GM12878 (cell line): ENCODE results near the gene PLCB2. TPM values are rescaled to one million over a fixed set of nuclear protein-coding genes. Genes with fewer than 3 reads are reported as not detected.

ENCODE experiments used
- ATAC-seq: fragments of 200-7000 bp; cut with Tn5 transposase; 3 replicates; pipeline ENCODE4 v1.9.1; 2020; ENCODE audit warnings: mild to moderate bottlenecking, moderate library complexity
- BruUV-seq: library from RNA; stranded (reverse); fragments of 400-500 nt; replicated peaks from 2 replicates; lab custom pipeline; 2021; lab: Mats Ljungman, UMichigan
- CTCF ChIA-PET: fragments of 300-600 bp; sonication (Branson Sonifier 250); formaldehyde crosslinking; extraction: SDS; loops from one replicate; lab custom pipeline; 2021; ENCODE audit warnings: inconsistent platforms; lab: Yijun Ruan, JAX
- POLR2A ChIA-PET: fragments of 350-600 bp; formaldehyde crosslinking; extraction: SDS; loops from one replicate; lab custom pipeline; 2021; ENCODE audit warnings: inconsistent platforms; lab: Charles Lee
- RAD21 ChIA-PET: fragments of 300-600 bp; sonication (Branson Sonifier 250); formaldehyde crosslinking; loops from one replicate; lab custom pipeline; 2023; ENCODE audit warnings: antibody characterized with exemption; ENCODE audit not compliant: unreplicated experiment; lab: Charles Lee
- SMC1A ChIA-PET: fragments of 300-600 bp; sonication (Branson Sonifier 250); formaldehyde crosslinking; loops from one replicate; lab custom pipeline; 2023; ENCODE audit not compliant: unreplicated experiment, uncharacterized antibody; lab: Charles Lee
- DNase-seq: peaks from one replicate; pipeline ENCODE4 v3.0.0-alpha.2; 2011; ENCODE audit warnings: low read depth, low spot score
- FAIRE-seq: peaks from 3 replicates; lab custom pipeline; 2011; peaks lifted over from hg19 to GRCh38; lab: Jason Lieb, UNC
- H2AFZ ChIP-seq: 2 replicates; pipeline ENCODE4 v1.6.0; 2011; ENCODE audit warnings: low read depth, low read length, control low read depth; ENCODE audit not compliant: control insufficient read depth
- H3K27ac ChIP-seq: 2 replicates; pipeline ENCODE4 v1.5.1; 2011; ENCODE audit warnings: control low read depth; ENCODE audit not compliant: control insufficient read depth, insufficient read depth
- H3K27me3 ChIP-seq, 2 experiments: replicated peaks in 1 of 2; 2 replicates each; pipeline versions ENCODE4 v1.6.0 to v1.6.1; 2011; ENCODE audit warnings: low read length in 1 of 2; ENCODE audit not compliant: control insufficient read depth in 2 of 2, insufficient read depth in 2 of 2
- H3K36me3 ChIP-seq, 2 experiments: 2 replicates each; pipeline ENCODE4 v1.5.1; 2011; ENCODE audit warnings: low read length in 1 of 2; ENCODE audit not compliant: control insufficient read depth in 2 of 2, insufficient read depth in 2 of 2
- H3K4me1 ChIP-seq: 2 replicates; pipeline ENCODE4 v1.6.1; 2011; ENCODE audit warnings: mild to moderate bottlenecking, low read length, moderate library complexity, mixed read lengths; ENCODE audit not compliant: control insufficient read depth, insufficient read depth
- H3K4me2 ChIP-seq: 2 replicates; pipeline ENCODE4 v1.6.0; 2011; ENCODE audit warnings: control low read depth; ENCODE audit not compliant: control insufficient read depth, insufficient read depth
- H3K4me3 ChIP-seq: fragments of 200-600 bp; sonication (generic); 2 replicates; pipeline ENCODE4 v1.5.1; 2016
- H3K79me2 ChIP-seq: 2 replicates; pipeline ENCODE4 v1.6.0; 2011; ENCODE audit warnings: low read length; ENCODE audit not compliant: control insufficient read depth, insufficient read depth
- H3K9ac ChIP-seq: 2 replicates; pipeline ENCODE4 v1.8.0; 2011; ENCODE audit warnings: low read length, control low read depth, mixed read lengths; ENCODE audit not compliant: control insufficient read depth, insufficient read depth
- H3K9me3 ChIP-seq: replicated peaks from 3 replicates; pipeline ENCODE4 v1.5.1; 2011; ENCODE audit warnings: mild to moderate bottlenecking, low read length; ENCODE audit not compliant: control insufficient read depth, insufficient read depth
- H4K20me1 ChIP-seq: 2 replicates; pipeline ENCODE4 v1.6.0; 2011; ENCODE audit not compliant: control insufficient read depth, insufficient read depth
- BHLHE40 ChIP-seq, 2 experiments: fragments of 450-650 bp in 1 of 2; IDR thresholded peaks; 2 replicates each; pipeline ENCODE4 v1.6.1; 2011 to 2017; ENCODE audit warnings: low read depth in 2 of 2, borderline replicate concordance in 1 of 2, improper control_type of control experiment in 1 of 2, low read length in 1 of 2, mild to moderate bottlenecking in 1 of 2
- CBX3 ChIP-seq: fragments of 200-600 bp; sonication (generic); IDR thresholded peaks from 2 replicates; pipeline ENCODE4 v1.6.1; 2016; ENCODE audit warnings: low read depth, borderline replicate concordance
- CEBPB ChIP-seq, 2 experiments: fragments of 150-350 bp in 1 of 2; IDR thresholded peaks; 2 replicates each; pipeline ENCODE4 v1.6.1; 2012 to 2014; ENCODE audit warnings: low read depth in 2 of 2, low read length in 2 of 2, borderline replicate concordance in 1 of 2, inconsistent platforms in 1 of 2
- FOXM1 ChIP-seq: IDR thresholded peaks from 2 replicates; pipeline ENCODE4 v1.6.1; 2012; ENCODE audit warnings: low read depth, mild to moderate bottlenecking, inconsistent platforms, low read length, moderate library complexity
- IKZF1 ChIP-seq: fragments of 450-650 bp; conservative IDR thresholded peaks from 2 replicates; pipeline ENCODE4 v1.6.1; 2017; ENCODE audit warnings: antibody characterized with exemption, mild to moderate bottlenecking
- IKZF2 ChIP-seq, 2 experiments: fragments of 450-650 bp; IDR thresholded peaks; 2 replicates each; pipeline ENCODE4 v1.6.1; 2017; ENCODE audit warnings: mild to moderate bottlenecking in 2 of 2, moderate library complexity in 2 of 2
- IRF4 ChIP-seq: IDR thresholded peaks from 2 replicates; pipeline ENCODE4 v1.6.1; 2011; ENCODE audit warnings: low read depth, low read length
- JUNB ChIP-seq: IDR thresholded peaks from 2 replicates; pipeline ENCODE4 v1.6.1; 2016; ENCODE audit warnings: antibody characterized with exemption, mild to moderate bottlenecking
- KLF5 ChIP-seq: fragments of 450-650 bp; IDR thresholded peaks from 2 replicates; pipeline ENCODE4 v1.6.1; 2014; ENCODE audit warnings: mild to moderate bottlenecking; ENCODE audit not compliant: partially characterized antibody
- MEF2A ChIP-seq: IDR thresholded peaks from 2 replicates; pipeline ENCODE4 v1.6.1; 2011; ENCODE audit warnings: low read depth, mild to moderate bottlenecking, low read length, moderate library complexity; ENCODE audit not compliant: insufficient read depth
- MTA2 ChIP-seq: fragments of 450-650 bp; IDR thresholded peaks from 2 replicates; pipeline ENCODE4 v1.6.1; 2016; ENCODE audit warnings: low read depth, mild to moderate bottlenecking, moderate library complexity
- MTA3 ChIP-seq: IDR thresholded peaks from 2 replicates; pipeline ENCODE4 v1.6.1; 2012; ENCODE audit warnings: low read length, inconsistent platforms, borderline replicate concordance
- POLR2A ChIP-seq: IDR thresholded peaks from 2 replicates; pipeline ENCODE4 v1.6.1; 2011; ENCODE audit warnings: low read depth, mild to moderate bottlenecking, low read length
- POU2F2 ChIP-seq: IDR thresholded peaks from 3 replicates; pipeline ENCODE4 v1.6.1; 2011; ENCODE audit warnings: low read depth, mild to moderate bottlenecking, low read length, borderline replicate concordance
- RB1 ChIP-seq: fragments of 450-650 bp; formaldehyde crosslinking; IDR thresholded peaks from 2 replicates; pipeline ENCODE4 v1.6.1; 2017; ENCODE audit warnings: mild to moderate bottlenecking, borderline replicate concordance
- SIN3A ChIP-seq: IDR thresholded peaks from 2 replicates; pipeline ENCODE4 v1.6.1; 2012; ENCODE audit warnings: low read depth, low read length, improper control_type of control experiment
- SMAD1 ChIP-seq: fragments of 450-650 bp; IDR thresholded peaks from 2 replicates; pipeline ENCODE4 v1.6.1; 2018; ENCODE audit warnings: mild to moderate bottlenecking, low read depth; ENCODE audit not compliant: partially characterized antibody
- SP1 ChIP-seq: IDR thresholded peaks from one replicate; pipeline ENCODE4 v1.6.1; 2011; ENCODE audit warnings: low read depth, low read length
- YBX1 ChIP-seq: fragments of 450-650 bp; IDR thresholded peaks from 2 replicates; pipeline ENCODE4 v1.6.1; 2016; ENCODE audit warnings: antibody characterized with exemption
- ZNF622 ChIP-seq: fragments of 450-650 bp; IDR thresholded peaks from 2 replicates; pipeline ENCODE4 v1.6.1; 2017; ENCODE audit warnings: mild to moderate bottlenecking, inconsistent platforms
- WGBS: methylation state at CpG from one replicate; pipeline ENCODE4 v1.1.6; 2016; ENCODE audit warnings: low lambda C conversion rate; ENCODE audit not compliant: insufficient replicate concordance, insufficient coverage; ENCODE audit errors: missing lambda C conversion rate; 5-methylcytosine and 5-hydroxymethylcytosine counted together
- in situ Hi-C: fragments of 300-500 bp; cut with MboI; formaldehyde crosslinking; loops from 9 replicates; pipeline ENCODE4 v1.14.3; 2018; ENCODE audit warnings: mixed read lengths
- intact Hi-C: fragments of 100-400 bp; cut with micrococcal nuclease; formaldehyde crosslinking; loops from one replicate; pipeline ENCODE4 v1.14.2; 2022; ENCODE audit not compliant: unreplicated experiment
- polyA plus RNA-seq, 11 experiments: library from polyadenylated mRNA; depleted of rRNA in 4 of 11; unstranded in 6 of 11; stranded (reverse) in 5 of 11; fragments of >200 nt; fragmentation: Nextera tagmentation in 4 of 11; fragmentation: Illumina TruSeq in 1 of 11; extraction: Ambion mirVana in 4 of 11; extraction: Trizol in 1 of 11; gene quantifications; 1 replicate in 1 of 11; 2 replicates in 10 of 11; pipeline versions ENCODE4 v1.2.1 to v1.2.3, GENCODE V29; 2011 to 2016; ENCODE audit warnings: inconsistent platforms in 2 of 11, missing spikeins in 2 of 11, low read depth in 1 of 11
- total RNA-seq, 4 experiments: library from RNA; depleted of rRNA in 3 of 4; stranded (reverse); fragments of >200 nt in 3 of 4; fragmentation: Illumina TruSeq in 1 of 4; extraction: Trizol in 1 of 4; gene quantifications; 2 replicates each; pipeline versions ENCODE4 v1.2.1 to v1.2.3, GENCODE V29; 2013 to 2021
- TF ChIP-seq, protein P1 (sequence below), 3 experiments: IDR thresholded peaks in 2 of 3; conservative IDR thresholded peaks in 1 of 3; 2 replicates each; pipeline ENCODE4 v1.5.1; 2011; ENCODE audit warnings: low read depth in 3 of 3, low read length in 3 of 3, mild to moderate bottlenecking in 3 of 3, control low read depth in 2 of 3, moderate library complexity in 2 of 3, inconsistent platforms in 1 of 3, mixed read lengths in 1 of 3; ENCODE audit not compliant: control insufficient read depth in 2 of 3, insufficient read depth in 1 of 3; ENCODE audit errors: extremely low read depth in 1 of 3
- TF ChIP-seq, protein P2 (sequence below): IDR thresholded peaks from 2 replicates; pipeline ENCODE4 v1.6.1; 2011; ENCODE audit warnings: low read depth, mild to moderate bottlenecking, low read length, moderate library complexity, borderline replicate concordance; ENCODE audit errors: extremely low read depth

The PLCB2 gene
- total and polyA plus RNA-seq, 10 of the 15 experiments (the other 5 are each of a cell fraction or from before 2014, with no cell fraction given), result 1.2 to 39.4 (median 10.7) TPM

DNA sequence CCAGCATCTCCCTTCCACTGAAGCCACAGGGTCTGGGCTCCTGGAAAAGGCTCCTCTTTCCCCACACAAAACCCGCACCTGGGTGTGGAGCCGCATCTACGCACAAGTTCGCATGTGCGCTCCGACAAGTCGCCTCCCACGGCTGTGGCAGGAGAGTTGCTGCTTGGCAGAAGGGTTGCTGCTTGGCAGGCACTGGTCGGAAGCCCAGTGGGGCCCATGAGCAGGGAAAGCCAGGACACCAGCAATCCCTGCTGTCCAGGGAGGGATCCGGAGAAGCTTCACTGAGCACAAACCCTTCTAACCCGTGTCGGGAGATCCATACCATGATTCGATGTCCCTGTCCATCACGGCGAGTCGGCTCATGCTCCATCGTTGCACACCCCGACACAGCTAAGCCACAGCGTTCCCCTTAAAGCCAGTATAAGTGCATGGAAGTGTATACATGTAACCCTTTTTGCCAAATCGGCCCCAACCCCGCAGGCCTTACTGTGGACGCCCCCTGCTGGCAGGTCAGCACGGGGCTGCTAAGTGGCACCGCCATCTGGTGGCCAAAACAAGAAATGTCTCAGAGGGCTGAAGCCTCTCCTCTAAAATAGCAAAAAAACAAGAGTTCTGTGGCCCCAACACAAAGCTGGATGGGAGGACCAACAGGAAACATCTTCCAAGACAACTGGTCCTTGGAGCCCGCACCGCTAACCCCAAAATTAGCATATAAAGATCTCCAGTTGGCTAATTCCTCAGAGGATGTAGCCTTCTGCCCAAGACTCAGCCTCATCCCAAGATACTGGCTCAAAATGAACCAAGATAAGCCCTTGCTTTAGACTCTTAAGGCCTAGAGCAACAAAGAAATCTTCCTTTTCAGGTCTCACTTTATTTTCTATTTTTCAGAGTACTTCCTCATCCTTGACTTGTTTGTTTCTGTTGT, 33.1 kb downstream of the PLCB2 start:
- FAIRE-seq (peak; percentile 95), DNase-seq (peak; percentile 19), ATAC-seq (peak; percentile 78)
- in situ Hi-C loops, result loop anchor here (5.0 to 10.0 kb wide), 5 partner anchors 38 to 490 kb away; partner anchors contain the start of gene FSIP1
- 0 out of 4 replicates have a peak, but pooled peaks cover 0 to 2% of the 10 kb centered on the region in 2 experiments for H3K27me3 ChIP-seq
- H3K4me2 ChIP-seq, result no peak overlapping the region
- ChIA-PET CTCF (interaction anchor here (0.5 to 11.7 kb wide), 64 partner anchors 9 to 492 kb away, joined by 3 to 296 read pairs (median 4); partner anchors contain the start of genes BUB1B, CCDC9B, FSIP1 and INAFM2), POLR2A (interaction anchor here (0.7 to 1.5 kb wide), 3 partner anchors 91 to 227 kb away, joined by 3 read pairs; no protein-coding TSS in a partner anchor), RAD21 (interaction anchor here (0.6 to 4.5 kb wide), 20 partner anchors 17 to 487 kb away, joined by 3 to 79 read pairs (median 4); partner anchors contain the start of genes PAK6, PLCB2 and SRP14), SMC1A (interaction anchor here (0.6 to 6.4 kb wide), 29 partner anchors 9 to 487 kb away, joined by 3 to 98 read pairs (median 4); partner anchors contain the start of genes PLCB2 and SRP14)
- BruUV-seq, result no TSS peak
- H3K36me3 ChIP-seq, result no peaks in the 10 kb centered on the region
- WGBS, result 47% methylated on average over 26 of the region's 26 CpGs
- no peak overlapping the region for H2AFZ ChIP-seq
- H3K27ac ChIP-seq, result no peak overlapping the region
- H3K9me3 ChIP-seq, result no peaks in the 10 kb centered on the region
- no peak overlapping the region for H3K4me3 ChIP-seq
- no peaks in the 10 kb centered on the region for H3K79me2 ChIP-seq
- intact Hi-C loops, result loop anchor here (1.0 to 10.0 kb wide), 6 partner anchors 57 to 488 kb away; partner anchors contain the start of gene BMF
- no peak overlapping the region for H3K9ac ChIP-seq
- peaks cover 6% of the 10 kb centered on the region for H3K4me1 ChIP-seq
- no peaks in the 10 kb centered on the region for H4K20me1 ChIP-seq
- no peak for TF ChIP-seq ZNF622
- TF ChIP-seq MTA2, result no peak
- no peak for TF ChIP-seq KLF5
- TF ChIP-seq JUNB, result no peak
- no peak for TF ChIP-seq SMAD1
- peak; percentile 63 for TF ChIP-seq SP1
- TF ChIP-seq, protein P1, sequence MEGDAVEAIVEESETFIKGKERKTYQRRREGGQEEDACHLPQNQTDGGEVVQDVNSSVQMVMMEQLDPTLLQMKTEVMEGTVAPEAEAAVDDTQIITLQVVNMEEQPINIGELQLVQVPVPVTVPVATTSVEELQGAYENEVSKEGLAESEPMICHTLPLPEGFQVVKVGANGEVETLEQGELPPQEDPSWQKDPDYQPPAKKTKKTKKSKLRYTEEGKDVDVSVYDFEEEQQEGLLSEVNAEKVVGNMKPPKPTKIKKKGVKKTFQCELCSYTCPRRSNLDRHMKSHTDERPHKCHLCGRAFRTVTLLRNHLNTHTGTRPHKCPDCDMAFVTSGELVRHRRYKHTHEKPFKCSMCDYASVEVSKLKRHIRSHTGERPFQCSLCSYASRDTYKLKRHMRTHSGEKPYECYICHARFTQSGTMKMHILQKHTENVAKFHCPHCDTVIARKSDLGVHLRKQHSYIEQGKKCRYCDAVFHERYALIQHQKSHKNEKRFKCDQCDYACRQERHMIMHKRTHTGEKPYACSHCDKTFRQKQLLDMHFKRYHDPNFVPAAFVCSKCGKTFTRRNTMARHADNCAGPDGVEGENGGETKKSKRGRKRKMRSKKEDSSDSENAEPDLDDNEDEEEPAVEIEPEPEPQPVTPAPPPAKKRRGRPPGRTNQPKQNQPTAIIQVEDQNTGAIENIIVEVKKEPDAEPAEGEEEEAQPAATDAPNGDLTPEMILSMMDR (IDR thresholded peaks at IDR 0.05 in 2 of 3, conservative IDR thresholded peaks at IDR 0.05 in 1 of 3; ENCODE audit: control insufficient read depth in 2 of 3, extremely low read depth in 1 of 3, insufficient read depth in 1 of 3, low read depth in 3 of 3, low read length in 3 of 3), result peak; percentile 100; a peak in 5 of 6 replicates
- no peak for TF ChIP-seq CEBPB (IDR thresholded peaks at IDR 0.05; ENCODE audit: borderline replicate concordance in 1 of 2, low read depth in 2 of 2, low read length in 2 of 2)
- TF ChIP-seq IKZF2 (IDR thresholded peaks at IDR 0.05), result 0 out of 4 replicates have a peak, but pooled peaks of 1 of the 2 experiments have one; percentile 18
- TF ChIP-seq YBX1, result no peak
- TF ChIP-seq POLR2A, result no peak
- TF ChIP-seq RB1, result peak; percentile 83; the same call in 1 of the 2 replicates
- TF ChIP-seq SIN3A, result no peak
- peak; percentile 92 for TF ChIP-seq FOXM1
- TF ChIP-seq IRF4, result no peak
- TF ChIP-seq, protein P2, sequence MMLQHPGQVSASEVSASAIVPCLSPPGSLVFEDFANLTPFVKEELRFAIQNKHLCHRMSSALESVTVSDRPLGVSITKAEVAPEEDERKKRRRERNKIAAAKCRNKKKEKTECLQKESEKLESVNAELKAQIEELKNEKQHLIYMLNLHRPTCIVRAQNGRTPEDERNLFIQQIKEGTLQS, result peak; percentile 87; the same call in 1 of the 2 replicates
- no peak for TF ChIP-seq MTA3
- TF ChIP-seq BHLHE40 (IDR thresholded peaks at IDR 0.05; ENCODE audit: borderline replicate concordance in 1 of 2, low read depth in 2 of 2, low read length in 1 of 2), result peak; percentile 29 to 30; a peak in 2 of 4 replicates
- peak; percentile 80; the same call in 1 of the 3 replicates for TF ChIP-seq POU2F2
- no peak for TF ChIP-seq CBX3
- TF ChIP-seq IKZF1, result peak; percentile 23; the same call in 1 of the 2 replicates
- TF ChIP-seq MEF2A, result 0 out of 2 replicates have a peak, but pooled peaks have one; percentile 28
